Right atrium auricular region (tissue), 2 donors: Measurements from ENCODE around the gene TSPOAP1. TPM values are rescaled to one million over a fixed set of nuclear protein-coding genes. Genes with fewer than 3 reads are reported as not detected.

ENCODE experiments used
- DNase-seq: peaks from one replicate; pipeline ENCODE4 v3.0.0-alpha.2; 2019; ENCODE audit warnings: low spot score
- H3K27ac ChIP-seq, 2 donors: fragments of 200-600 bp; sonication (generic); 1 replicate in 1 of 2; 2 replicates in 1 of 2; pipeline ENCODE4 v1.5.1; 2016 to 2019
- H3K27me3 ChIP-seq, 2 donors: fragments of 200-600 bp; sonication (generic); one replicate each; pipeline versions ENCODE4 v1.5.1 to v1.6.0; 2017 to 2019
- H3K36me3 ChIP-seq: fragments of 200-600 bp; sonication (generic); one replicate; pipeline ENCODE4 v1.5.1; 2016
- H3K4me1 ChIP-seq, 2 donors: fragments of 200-600 bp; sonication (generic); one replicate each; pipeline versions ENCODE4 v1.5.1 to v1.6.0; 2017 to 2019
- H3K4me3 ChIP-seq, 2 donors: fragments of 200-600 bp; sonication (generic); 1 replicate in 1 of 2; 2 replicates in 1 of 2; pipeline ENCODE4 v1.5.1; 2017 to 2019; ENCODE audit warnings: mild to moderate bottlenecking in 1 of 2, moderate library complexity in 1 of 2
- H3K9me3 ChIP-seq, 2 donors: fragments of 200-600 bp; sonication (generic); one replicate each; pipeline ENCODE4 v1.5.1; 2019
- total RNA-seq, 2 donors: library from RNA; depleted of rRNA; stranded (reverse); fragments of >200 nt; gene quantifications; one replicate each; pipeline ENCODE4 v1.1.0, GENCODE V29; 2016
- TF ChIP-seq, protein P1 (sequence below), 2 donors: fragments of 200-600 bp; sonication (generic); IDR thresholded peaks; one replicate each; pipeline ENCODE4 v1.5.1; 2019; ENCODE audit warnings: antibody characterized with exemption in 2 of 2

Gene TSPOAP1
- total RNA-seq, 2 donors from 2014 or later, result 6.1 to 8.5 TPM

- DNase-seq, result no peak
- H3K27ac ChIP-seq, result no peak overlapping the region
- no peaks in the 10 kb centered on the region for H3K36me3 ChIP-seq
- H3K9me3 ChIP-seq, result no peaks in the 10 kb centered on the region
- H3K27me3 ChIP-seq, result no peaks in the 10 kb centered on the region
- no peak overlapping the region for H3K4me3 ChIP-seq
- no peaks in the 10 kb centered on the region for H3K4me1 ChIP-seq
- TF ChIP-seq, protein P1, sequence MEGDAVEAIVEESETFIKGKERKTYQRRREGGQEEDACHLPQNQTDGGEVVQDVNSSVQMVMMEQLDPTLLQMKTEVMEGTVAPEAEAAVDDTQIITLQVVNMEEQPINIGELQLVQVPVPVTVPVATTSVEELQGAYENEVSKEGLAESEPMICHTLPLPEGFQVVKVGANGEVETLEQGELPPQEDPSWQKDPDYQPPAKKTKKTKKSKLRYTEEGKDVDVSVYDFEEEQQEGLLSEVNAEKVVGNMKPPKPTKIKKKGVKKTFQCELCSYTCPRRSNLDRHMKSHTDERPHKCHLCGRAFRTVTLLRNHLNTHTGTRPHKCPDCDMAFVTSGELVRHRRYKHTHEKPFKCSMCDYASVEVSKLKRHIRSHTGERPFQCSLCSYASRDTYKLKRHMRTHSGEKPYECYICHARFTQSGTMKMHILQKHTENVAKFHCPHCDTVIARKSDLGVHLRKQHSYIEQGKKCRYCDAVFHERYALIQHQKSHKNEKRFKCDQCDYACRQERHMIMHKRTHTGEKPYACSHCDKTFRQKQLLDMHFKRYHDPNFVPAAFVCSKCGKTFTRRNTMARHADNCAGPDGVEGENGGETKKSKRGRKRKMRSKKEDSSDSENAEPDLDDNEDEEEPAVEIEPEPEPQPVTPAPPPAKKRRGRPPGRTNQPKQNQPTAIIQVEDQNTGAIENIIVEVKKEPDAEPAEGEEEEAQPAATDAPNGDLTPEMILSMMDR (IDR thresholded peaks at IDR 0.05), result no peak
Measured at GRCh38 chr17:58314706-58315015, 13.9 kb downstream of the TSPOAP1 start.

- DNase-seq, result no peak
- H3K27ac ChIP-seq, result no peak overlapping the region
- H3K36me3 ChIP-seq, result no peaks in the 10 kb centered on the region
- H3K27me3 ChIP-seq, result no peaks in the 10 kb centered on the region
- TF ChIP-seq, protein P1 (IDR thresholded peaks at IDR 0.05), result no peak
- no peaks in the 10 kb centered on the region for H3K4me1 ChIP-seq
- no peak overlapping the region for H3K4me3 ChIP-seq
- no peaks in the 10 kb centered on the region for H3K9me3 ChIP-seq
Measured at GRCh38 chr17:58313815-58314705, 14.5 kb downstream of the TSPOAP1 start.

DNA sequence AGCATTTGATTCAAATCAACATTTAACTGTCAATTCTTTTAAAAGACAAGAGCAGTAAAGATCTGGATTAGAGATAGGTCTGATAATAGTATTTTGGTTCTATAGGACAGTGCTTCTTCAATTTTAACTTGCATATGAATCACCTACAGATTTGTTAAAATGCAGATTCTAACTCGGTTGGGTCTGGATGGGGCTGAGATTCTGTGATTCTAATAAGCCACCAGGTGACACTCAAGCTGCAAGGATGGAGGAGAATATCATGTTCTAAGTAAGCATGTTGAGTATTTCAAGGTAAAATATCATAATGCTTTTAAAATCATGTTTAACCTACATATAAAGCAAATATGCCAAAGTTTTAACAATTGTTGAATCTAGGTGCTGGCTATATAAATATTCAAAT, 15.8 kb downstream of the TSPOAP1 start:
- H3K9me3 ChIP-seq, result no peaks in the 10 kb centered on the region
- H3K27me3 ChIP-seq, result no peaks in the 10 kb centered on the region
- no peak overlapping the region for H3K4me3 ChIP-seq
- no peak for DNase-seq
- H3K36me3 ChIP-seq, result no peaks in the 10 kb centered on the region
- H3K4me1 ChIP-seq, result no peaks in the 10 kb centered on the region
- H3K27ac ChIP-seq, result no peak overlapping the region
- TF ChIP-seq, protein P1 (IDR thresholded peaks at IDR 0.05), result no peak

DNA sequence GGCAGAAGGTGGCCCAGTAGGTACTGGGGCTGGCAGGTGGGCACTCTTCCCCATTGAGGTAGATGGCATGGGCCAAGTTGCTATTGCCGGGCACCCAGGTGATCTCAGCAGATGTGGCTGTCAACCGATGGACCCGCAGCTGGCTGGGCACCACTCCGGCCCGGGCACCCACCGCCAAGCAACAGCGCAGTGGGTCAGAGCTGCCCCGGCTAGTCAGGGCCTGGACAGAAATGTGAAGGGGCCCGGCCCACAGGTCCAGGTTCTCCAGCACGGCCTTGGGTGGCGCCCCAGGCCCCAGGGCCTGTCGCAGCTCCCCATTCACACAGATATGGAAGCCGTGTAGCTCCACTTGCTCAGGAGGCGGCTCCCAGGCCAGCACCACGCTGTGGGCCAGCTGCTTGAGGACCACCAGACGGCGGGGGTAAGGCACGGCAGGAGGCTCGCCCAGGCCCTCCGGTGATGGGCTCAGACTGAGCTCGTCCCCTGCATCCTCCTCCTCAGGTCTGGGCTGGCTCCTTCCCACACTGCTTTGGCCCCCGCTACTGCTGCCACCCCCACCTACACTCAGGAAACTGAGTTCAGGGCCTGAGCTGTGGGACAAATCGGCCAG, 16.5 kb downstream of the TSPOAP1 start:
- Histone ChIP-seq H3K4me1 (no peaks in the 10 kb centered on the region), H3K36me3 (no peaks in the 10 kb centered on the region), H3K27me3 (no peaks in the 10 kb centered on the region), H3K4me3 (no peak overlapping the region), H3K9me3 (no peaks in the 10 kb centered on the region), H3K27ac (no peak overlapping the region)
- no peak for DNase-seq
- TF ChIP-seq, protein P1 (IDR thresholded peaks at IDR 0.05), result no peak

GRCh38 chr17:58311429-58311894, 17.1 kb downstream of the TSPOAP1 start:
- TF ChIP-seq, protein P1 (IDR thresholded peaks at IDR 0.05), result no peak
- H3K9me3 ChIP-seq, result no peaks in the 10 kb centered on the region
- H3K27me3 ChIP-seq, result no peaks in the 10 kb centered on the region
- no peaks in the 10 kb centered on the region for H3K36me3 ChIP-seq
- no peaks in the 10 kb centered on the region for H3K4me1 ChIP-seq
- DNase-seq, result no peak
- H3K4me3 ChIP-seq, result no peak overlapping the region
- H3K27ac ChIP-seq, result no peak overlapping the region
